GM12873 (cell line): ENCODE results near the gene KIF1B.

Experiments used
- TF ChIP-seq, protein P1 (sequence below): IDR thresholded peaks from 2 replicates; pipeline ENCODE4 v1.5.1; 2012; ENCODE audit warnings: low read depth, mild to moderate bottlenecking, moderate library complexity, low read length, control low read depth; ENCODE audit not compliant: insufficient read depth; ENCODE audit errors: missing control alignments

Gene KIF1B

GRCh38 chr1:10196976-10197375 lies 13.4 kb upstream of the KIF1B start:
- TF ChIP-seq, protein P1, sequence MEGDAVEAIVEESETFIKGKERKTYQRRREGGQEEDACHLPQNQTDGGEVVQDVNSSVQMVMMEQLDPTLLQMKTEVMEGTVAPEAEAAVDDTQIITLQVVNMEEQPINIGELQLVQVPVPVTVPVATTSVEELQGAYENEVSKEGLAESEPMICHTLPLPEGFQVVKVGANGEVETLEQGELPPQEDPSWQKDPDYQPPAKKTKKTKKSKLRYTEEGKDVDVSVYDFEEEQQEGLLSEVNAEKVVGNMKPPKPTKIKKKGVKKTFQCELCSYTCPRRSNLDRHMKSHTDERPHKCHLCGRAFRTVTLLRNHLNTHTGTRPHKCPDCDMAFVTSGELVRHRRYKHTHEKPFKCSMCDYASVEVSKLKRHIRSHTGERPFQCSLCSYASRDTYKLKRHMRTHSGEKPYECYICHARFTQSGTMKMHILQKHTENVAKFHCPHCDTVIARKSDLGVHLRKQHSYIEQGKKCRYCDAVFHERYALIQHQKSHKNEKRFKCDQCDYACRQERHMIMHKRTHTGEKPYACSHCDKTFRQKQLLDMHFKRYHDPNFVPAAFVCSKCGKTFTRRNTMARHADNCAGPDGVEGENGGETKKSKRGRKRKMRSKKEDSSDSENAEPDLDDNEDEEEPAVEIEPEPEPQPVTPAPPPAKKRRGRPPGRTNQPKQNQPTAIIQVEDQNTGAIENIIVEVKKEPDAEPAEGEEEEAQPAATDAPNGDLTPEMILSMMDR, result no peak

- TF ChIP-seq, protein P1, result no peak
These were observed 9.8 kb upstream of the KIF1B start for GRCh38 chr1:10200620-10201019.

DNA sequence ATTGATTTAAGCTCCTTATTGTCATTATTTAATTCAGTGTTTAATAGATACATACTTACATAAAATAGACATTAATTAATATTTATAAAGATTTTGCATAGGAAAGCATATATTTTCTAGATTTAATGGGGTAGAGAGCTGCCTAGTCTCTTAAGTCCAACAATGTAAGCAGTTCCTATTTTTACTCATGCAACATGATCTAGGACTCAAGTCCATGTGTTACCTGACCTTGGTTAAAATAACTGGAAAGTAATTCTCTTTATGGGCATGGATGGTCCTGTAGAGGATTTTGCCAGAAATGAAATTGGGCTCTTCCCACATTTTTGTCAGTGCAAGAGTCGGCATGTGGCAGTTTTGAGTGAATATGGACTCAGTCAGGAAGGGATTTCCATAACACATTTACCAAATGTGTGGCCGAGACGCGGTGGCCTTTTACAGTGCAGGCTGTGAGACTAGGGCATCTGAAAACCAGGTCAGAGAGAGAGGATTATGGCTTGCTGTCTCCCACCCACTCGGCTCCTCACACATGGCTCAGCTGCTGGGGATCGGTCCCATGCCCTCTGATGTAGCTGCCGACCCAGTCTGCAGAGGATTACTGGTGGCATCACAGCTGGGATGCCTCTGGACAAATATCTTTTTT lies 6.2 kb upstream of the KIF1B start:
- TF ChIP-seq, protein P1, result no peak

GRCh38 chr1:10207810-10208209 lies 2.6 kb upstream of the KIF1B start:
- TF ChIP-seq, protein P1, result no peak

- TF ChIP-seq, protein P1, result no peak
These were observed 1.8 kb upstream of the KIF1B start for GRCh38 chr1:10208537-10208936.

- TF ChIP-seq, protein P1, result no peak
These were observed 823 bp upstream of the KIF1B start for GRCh38 chr1:10209590-10209904.

DNA sequence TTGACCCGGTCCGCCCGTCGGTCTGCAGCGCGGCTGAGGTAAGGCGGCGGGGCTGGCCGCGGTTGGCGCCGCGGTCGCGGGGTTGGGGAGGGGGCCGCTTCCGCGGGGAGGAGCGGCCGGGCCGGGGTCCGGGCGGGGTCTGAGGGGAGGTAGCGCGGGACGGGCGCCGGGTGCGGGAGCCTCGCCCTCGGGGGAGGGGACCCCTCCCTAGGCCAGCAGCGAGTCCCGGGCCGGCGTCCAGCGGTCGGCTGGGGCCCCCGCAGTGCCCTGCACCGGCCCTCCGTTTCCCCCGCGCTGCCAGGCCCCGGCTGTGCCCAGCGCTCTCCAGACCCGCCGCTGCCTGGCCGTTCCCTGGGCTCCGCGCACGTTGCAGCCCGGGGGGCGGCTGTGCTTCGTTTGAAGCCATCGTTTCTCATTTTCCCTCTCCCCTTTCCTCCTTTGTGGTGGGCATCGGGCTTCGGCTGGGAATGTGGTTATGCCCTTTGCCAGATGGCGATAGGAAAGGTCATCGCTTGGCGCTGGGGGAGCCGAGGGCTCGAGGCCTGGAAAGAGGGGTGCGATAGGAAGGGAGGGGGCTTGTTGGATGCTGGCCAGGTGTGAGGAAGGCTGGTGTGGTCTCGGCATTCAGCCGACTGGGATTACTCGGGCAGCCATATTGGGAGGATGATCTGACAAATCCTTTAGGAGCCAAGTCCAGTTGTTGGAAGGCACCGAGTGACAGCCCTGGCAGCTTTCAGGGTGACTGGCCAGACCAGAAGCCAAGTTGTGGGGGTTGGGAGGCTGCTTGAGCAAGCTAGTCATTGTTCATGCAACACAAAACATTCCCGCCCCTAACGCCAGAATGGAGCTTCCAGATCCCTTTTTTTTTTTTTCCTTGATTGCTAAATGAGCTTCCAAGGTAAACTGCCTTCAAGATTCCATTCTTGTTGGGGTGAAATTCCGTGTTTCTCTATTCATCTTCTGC lies 753 bp downstream of the KIF1B start:
- TF ChIP-seq, protein P1, result no peak
